GM12801 (cell line): ENCODE measurements around the gene IL1RN.

Experiments used
- TF ChIP-seq, protein P1 (sequence below): IDR thresholded peaks from one replicate; pipeline ENCODE4 v1.5.1; 2011; ENCODE audit warnings: control low read depth; ENCODE audit not compliant: insufficient read length; ENCODE audit errors: extremely low read depth

The IL1RN gene

DNA sequence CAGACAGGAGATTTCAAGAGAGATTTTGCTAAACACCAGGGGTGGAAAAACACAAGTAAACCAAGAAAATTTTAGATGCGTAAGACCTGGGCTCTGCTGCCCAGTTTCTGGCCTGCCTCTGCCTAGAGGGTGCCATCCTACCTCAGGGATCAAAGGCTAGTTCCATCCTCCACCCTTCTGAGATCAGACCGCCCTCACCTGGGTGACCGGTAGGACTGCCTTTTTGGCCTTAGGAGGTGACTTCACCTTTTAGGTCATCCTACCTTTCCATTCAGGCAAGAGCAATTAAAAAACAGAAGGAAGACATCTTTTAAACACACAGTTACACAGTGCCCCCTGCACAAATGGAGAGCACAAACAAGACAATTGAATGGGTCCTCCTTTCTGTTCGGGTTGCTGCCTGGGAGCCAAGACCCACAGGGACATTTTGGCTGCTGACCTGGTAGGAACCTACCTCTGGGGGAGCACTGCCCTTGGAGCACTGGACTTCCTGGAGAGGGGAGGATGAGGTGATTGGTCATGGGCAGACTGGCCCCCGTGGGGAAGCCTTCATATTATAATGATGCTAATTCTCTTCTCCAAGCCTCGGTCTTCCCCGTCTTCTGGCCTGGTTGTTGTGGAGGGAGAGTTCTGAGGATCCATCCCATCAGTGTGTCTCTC is 49.4 kb downstream of the IL1RN start:
- TF ChIP-seq, protein P1, sequence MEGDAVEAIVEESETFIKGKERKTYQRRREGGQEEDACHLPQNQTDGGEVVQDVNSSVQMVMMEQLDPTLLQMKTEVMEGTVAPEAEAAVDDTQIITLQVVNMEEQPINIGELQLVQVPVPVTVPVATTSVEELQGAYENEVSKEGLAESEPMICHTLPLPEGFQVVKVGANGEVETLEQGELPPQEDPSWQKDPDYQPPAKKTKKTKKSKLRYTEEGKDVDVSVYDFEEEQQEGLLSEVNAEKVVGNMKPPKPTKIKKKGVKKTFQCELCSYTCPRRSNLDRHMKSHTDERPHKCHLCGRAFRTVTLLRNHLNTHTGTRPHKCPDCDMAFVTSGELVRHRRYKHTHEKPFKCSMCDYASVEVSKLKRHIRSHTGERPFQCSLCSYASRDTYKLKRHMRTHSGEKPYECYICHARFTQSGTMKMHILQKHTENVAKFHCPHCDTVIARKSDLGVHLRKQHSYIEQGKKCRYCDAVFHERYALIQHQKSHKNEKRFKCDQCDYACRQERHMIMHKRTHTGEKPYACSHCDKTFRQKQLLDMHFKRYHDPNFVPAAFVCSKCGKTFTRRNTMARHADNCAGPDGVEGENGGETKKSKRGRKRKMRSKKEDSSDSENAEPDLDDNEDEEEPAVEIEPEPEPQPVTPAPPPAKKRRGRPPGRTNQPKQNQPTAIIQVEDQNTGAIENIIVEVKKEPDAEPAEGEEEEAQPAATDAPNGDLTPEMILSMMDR = no peak

DNA sequence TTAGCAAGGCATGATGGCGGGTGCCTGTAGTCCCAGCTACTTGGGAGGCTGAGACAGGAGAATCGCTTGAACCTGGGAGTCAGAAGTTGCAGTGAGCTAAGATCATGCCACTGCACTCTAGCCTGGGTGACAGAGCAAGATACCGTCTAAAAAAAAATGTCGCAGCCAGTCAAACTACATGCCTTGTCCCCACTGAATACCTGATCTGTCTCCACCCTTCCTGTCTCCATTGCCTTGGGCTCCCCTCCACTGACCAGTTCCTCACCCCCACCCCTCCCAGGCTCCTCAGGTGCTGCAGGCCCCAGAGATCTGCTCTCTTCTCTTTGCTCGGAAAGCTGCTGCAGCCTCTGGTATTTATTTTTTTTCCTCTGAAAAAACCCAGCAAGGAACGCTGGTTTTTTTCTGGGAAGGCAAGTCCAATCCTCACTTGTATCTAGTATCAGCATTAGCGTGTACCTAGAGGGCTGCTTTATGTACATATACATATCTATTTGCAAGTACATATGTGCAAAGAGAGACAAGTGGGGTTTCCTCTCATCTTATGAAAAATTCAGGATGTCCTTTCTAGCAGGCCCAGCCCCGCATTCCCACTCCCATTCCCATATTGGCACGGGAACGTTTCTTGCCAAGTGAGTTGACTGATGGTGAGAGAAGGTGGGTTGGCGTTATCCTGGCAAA is 50.8 kb downstream of the IL1RN start:
- TF ChIP-seq, protein P1 = no peak

DNA sequence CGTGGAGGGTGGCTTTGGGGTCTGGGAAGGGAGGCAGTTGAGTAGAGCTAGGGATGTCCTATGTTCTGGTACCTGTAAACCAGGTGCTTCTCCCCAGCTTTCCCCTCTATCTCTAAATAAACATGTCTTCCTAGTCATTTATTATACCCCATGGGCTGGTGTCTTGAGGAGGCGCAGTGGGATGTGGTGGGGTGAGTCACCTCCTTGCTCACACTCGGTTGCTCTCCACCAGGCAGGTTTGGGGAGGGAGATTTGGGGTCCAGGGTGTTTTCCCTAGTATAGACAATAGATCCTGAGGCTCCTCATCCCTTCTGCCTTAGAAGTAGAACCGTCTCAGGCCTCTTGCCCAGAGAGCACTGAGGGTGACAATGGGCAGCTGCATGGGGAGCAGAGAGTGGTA is 51.5 kb downstream of the IL1RN start:
- TF ChIP-seq, protein P1 = no peak

DNA sequence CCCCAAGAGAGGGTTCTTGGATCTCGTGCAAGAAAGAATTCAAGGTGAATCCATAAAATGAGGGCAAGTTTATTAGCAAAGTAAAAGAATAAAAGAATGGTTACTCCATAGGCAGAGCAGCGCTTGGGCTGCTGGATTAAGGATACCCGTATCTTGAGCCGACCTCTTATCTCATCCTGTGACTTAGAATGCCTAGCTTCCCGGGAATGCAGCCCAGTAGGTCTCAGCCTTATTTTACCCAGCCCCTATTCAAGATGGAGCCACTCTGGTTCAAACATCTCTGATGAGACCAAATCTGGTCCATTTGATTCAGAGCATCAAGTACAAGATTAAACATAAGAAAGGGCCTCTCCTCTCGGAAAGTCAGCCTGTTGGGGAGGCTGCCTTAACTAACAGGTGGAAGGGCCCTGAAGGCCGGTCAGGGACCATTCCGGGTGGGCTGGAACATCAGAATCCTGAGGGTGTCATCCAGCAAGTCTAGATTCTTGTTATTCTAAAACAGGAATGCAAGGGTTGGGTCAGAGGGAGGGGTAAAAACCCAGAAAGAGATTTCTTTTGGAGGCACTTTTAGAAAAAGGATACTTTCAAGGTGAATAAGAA is 52.1 kb downstream of the IL1RN start:
- TF ChIP-seq, protein P1 = no peak

DNA sequence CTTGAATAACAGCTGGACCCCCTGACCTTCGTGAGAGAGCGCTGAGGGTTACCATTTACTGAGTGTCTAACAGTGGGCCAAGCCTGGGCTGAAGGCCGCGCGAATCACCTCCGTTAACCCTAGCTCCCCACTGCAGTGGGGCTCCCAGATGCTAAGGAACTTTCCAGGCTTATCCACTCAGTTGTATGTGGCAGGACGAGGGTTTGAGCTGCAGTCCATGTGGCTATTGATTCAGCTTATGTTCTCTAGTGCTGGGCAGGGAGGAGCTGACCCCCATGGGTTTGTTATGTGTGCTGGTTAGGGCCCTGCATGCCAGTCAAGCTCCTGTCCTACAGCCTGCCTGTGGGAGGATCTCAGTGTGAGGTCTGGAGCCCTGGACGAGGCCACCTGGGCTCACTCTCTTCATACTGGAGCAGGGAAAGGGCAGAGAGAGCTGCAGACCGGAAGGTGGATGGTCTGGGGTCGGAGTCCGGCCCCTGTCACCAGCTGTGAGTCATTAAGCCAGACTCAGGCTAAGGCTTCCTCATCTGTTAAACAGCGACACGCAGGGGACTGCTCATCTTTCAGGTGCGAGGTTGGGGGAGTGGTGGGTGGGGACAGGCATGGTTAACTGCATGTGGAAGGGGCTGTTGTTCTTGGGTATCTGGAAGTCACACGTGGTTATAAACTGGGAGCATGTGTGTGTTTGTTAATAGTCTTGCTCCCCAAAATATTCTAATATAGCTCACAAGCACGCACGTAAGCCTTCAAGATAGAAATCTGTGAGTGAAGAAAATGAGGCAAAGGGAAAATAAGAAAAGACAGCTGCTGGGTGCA is 52.9 kb downstream of the IL1RN start:
- TF ChIP-seq, protein P1 = no peak

DNA sequence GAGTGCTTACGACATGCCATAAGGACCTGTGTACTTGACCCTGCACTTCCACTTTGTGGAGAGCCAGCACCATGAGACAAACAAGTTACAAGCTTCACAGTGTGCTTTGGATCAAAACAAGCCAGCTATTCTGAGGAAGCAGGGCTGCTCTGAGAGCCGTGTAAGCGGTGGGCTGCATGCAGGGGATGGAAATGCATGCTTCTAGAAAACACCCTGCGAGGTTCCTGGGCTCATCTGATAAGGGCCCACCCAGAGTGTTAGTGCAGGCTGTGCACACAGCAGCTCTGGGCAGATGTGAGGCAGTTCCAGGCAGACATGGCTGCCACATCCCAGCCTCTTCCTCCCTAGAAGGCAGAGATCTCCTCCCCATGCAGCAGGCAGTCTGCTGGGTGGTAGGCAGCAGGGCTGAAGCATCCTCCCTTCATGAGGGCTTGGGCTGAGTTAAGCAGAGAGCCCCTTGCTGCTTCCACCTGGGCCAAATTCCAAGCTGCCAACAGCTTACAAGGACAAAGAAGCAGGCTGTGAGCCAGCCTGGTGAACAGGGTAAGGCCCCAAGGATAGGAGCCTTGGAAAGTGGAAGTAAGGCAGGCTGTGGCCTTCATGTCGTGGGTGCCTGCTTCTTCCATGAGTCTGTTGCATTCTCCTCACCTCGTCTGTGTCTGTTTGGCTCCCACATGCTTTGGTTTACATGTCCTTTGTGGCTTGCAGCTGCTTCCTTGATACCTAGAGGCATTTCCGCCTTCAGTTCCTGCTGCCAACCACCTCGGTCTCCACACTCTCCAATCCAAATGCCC is 54.1 kb downstream of the IL1RN start:
- TF ChIP-seq, protein P1 = no peak
